Cardiac fibroblast (primary cell): ENCODE measurements around the gene SLC12A3.
"Not testable (repeated sequence)": the region's sequence is repeated elsewhere in the genome, so short reads cannot be mapped to it uniquely, and the experiment has no call there.

ENCODE experiments used
- DNase-seq, 2 donors: peaks; one replicate each; pipeline versions ENCODE4 v3.0.0 to v3.0.0-alpha.2; 2010; ENCODE audit warnings: low read depth in 2 of 2
- H3K4me3 ChIP-seq, 2 donors: replicated peaks in 1 of 2; 1 replicate in 1 of 2; 2 replicates in 1 of 2; pipeline ENCODE4 v1.5.1; 2011; ENCODE audit warnings: low read depth in 2 of 2, low read length in 2 of 2, mild to moderate bottlenecking in 2 of 2, moderate library complexity in 1 of 2
- CTCF ChIP-seq: IDR thresholded peaks from one replicate; pipeline ENCODE4 v1.5.1; 2011; ENCODE audit warnings: low read depth, mild to moderate bottlenecking, low read length, inconsistent platforms

Gene SLC12A3

GRCh38 chr16:56868175-56868574 lies 3.2 kb downstream of the SLC12A3 start:
- TF ChIP-seq CTCF = no peak
- no peak for DNase-seq
- H3K4me3 ChIP-seq = no peak overlapping the region

- H3K4me3 ChIP-seq, DNase-seq: not testable (repeated sequence)
Observed at GRCh38 chr16:56868766-56869165, 3.8 kb downstream of the SLC12A3 start.

- no peak overlapping the region for H3K4me3 ChIP-seq
- peak; percentile 8 for TF ChIP-seq CTCF
- DNase-seq = peak in 1 of 2 donors; percentile 39
Observed at GRCh38 chr16:56869513-56870275, 4.7 kb downstream of the SLC12A3 start.

- TF ChIP-seq CTCF = no peak
- no peak for DNase-seq
- no peak overlapping the region for H3K4me3 ChIP-seq
Observed at GRCh38 chr16:56870276-56870888, 5.4 kb downstream of the SLC12A3 start.

- DNase-seq = peak; percentile 41 to 64
- TF ChIP-seq CTCF = peak; percentile 6
- no peak overlapping the region for H3K4me3 ChIP-seq
Observed at GRCh38 chr16:56871172-56871593, 6.2 kb downstream of the SLC12A3 start.

- TF ChIP-seq CTCF = no peak
- H3K4me3 ChIP-seq = no peak overlapping the region
- DNase-seq = no peak
Observed at GRCh38 chr16:56872863-56873391, 7.9 kb downstream of the SLC12A3 start.

- no peak overlapping the region for H3K4me3 ChIP-seq
- DNase-seq = peak; percentile 17 to 40
- no peak for TF ChIP-seq CTCF
Observed at GRCh38 chr16:56874800-56875199, 9.8 kb downstream of the SLC12A3 start.
